ENCODE measurements around the gene SCART1.

- TF ChIP-seq CTCF (conservative IDR thresholded peaks at IDR 0.05 in 1 of 2, IDR thresholded peaks at IDR 0.05 in 1 of 2; ENCODE audit: low read depth in 1 of 2, low read length in 2 of 2) (no peak), EZH2 (IDR thresholded peaks at IDR 0.05; ENCODE audit: low read length, missing control alignments) (no peak)
These were observed at the start of gene SCART1 for GRCh38 chr10:133453516-133454203.

Data from fibroblast of lung (primary cell).